Duodenal mucosa (tissue), 2 donors: ENCODE results near the gene VPS16.

Experiments used
- H3K27ac ChIP-seq: one replicate; pipeline ENCODE4 v1.7.0; 2013; ENCODE audit warnings: low read depth, low read length
- H3K27me3 ChIP-seq, 2 donors: one replicate each; pipeline ENCODE4 v1.7.0; 2013; ENCODE audit warnings: low read length in 2 of 2, control low read depth in 1 of 2; ENCODE audit not compliant: insufficient read depth in 2 of 2, control insufficient read depth in 1 of 2
- H3K36me3 ChIP-seq, 2 donors: one replicate each; pipeline ENCODE4 v1.7.0; 2013; ENCODE audit warnings: low read length in 2 of 2, control low read depth in 1 of 2; ENCODE audit not compliant: insufficient read depth in 2 of 2, control insufficient read depth in 1 of 2
- H3K4me1 ChIP-seq, 2 donors: one replicate each; pipeline ENCODE4 v1.7.0; 2013; ENCODE audit warnings: low read length in 2 of 2, control low read depth in 1 of 2; ENCODE audit not compliant: insufficient read depth in 2 of 2, control insufficient read depth in 1 of 2
- H3K4me3 ChIP-seq, 2 donors: one replicate each; pipeline ENCODE4 v1.7.0; 2013; ENCODE audit warnings: low read length in 2 of 2, low read depth in 1 of 2
- H3K9ac ChIP-seq, 2 donors: one replicate each; pipeline ENCODE4 v1.7.0; 2013; ENCODE audit warnings: low read length in 2 of 2, low read depth in 1 of 2
- H3K9me3 ChIP-seq, 2 donors: one replicate each; pipeline ENCODE4 v1.7.0; 2013; ENCODE audit warnings: low read length in 2 of 2, control low read depth in 1 of 2; ENCODE audit not compliant: control insufficient read depth in 1 of 2

VPS16 gene

DNA sequence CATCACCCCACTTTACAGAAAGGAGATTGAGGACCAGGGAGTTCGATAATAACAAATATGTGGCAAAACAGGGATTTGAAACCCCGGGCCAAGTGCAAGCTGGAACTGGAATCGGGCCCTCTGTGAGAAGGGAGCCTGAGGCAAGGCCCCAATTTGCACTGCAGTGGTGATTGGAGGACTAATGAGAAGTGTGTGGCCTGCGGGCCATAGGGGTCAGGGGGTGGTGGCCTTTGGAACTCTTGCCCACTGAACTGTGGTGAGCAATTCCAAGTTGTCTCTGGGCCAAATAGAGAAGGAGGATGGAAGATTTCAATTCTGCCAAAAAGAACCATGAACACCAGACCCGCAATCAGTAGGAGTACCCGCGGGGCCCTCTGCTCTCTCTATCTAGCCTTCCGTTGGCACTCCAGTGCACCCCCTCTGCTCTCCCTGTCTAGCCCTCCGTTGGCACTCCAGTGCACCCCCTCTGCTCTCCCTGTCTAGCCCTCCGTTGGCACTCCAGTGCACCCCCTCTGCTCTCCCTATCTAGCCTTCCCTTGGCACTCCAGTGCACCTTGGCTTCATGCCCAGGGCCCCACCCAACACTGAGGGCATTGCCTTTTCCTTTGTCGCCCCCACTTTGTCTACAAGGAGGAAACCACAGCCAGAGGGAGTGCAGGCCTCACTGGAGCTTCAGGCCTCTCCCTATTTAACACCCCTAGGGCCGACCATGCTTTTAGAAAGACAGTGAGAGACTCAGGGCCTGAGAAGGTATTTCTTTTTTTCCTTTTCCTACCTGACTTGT, 26.7 kb downstream of the VPS16 start:
- H3K4me3 ChIP-seq = no peak overlapping the region
- peaks cover 14 to 35% of the 10 kb centered on the region in 2 donors for H3K36me3 ChIP-seq
- H3K9me3 ChIP-seq = no peaks in the 10 kb centered on the region
- no peak overlapping the region for H3K27ac ChIP-seq
- H3K4me1 ChIP-seq = peaks cover 8% of the 10 kb centered on the region in 2 donors
- peaks cover 4 to 6% of the 10 kb centered on the region in 2 donors for H3K27me3 ChIP-seq
- no peak overlapping the region for H3K9ac ChIP-seq

DNA sequence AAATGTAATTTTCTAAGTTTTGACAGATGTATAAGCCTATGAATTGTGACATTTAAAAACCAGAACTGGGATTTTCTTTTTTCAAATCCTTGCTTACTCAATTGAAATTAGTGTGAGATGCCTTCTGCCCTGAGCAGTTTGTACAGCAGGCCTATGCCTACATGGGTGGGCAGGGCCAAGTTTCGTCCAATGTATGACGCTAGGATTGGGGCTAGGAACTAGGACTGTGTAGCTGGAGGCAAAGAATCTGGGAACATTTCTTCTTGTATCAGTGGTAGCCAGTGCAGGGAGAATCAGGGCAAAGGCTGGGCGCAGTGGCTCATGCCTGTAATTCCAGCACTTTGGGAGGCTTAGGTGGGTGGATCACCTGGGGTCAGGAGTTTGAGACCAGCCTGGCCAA, 28.8 kb downstream of the VPS16 start:
- no peak overlapping the region for H3K4me3 ChIP-seq
- peaks cover 9 to 21% of the 10 kb centered on the region in 2 donors for H3K4me1 ChIP-seq
- H3K9me3 ChIP-seq = no peaks in the 10 kb centered on the region
- no peak overlapping the region for H3K27ac ChIP-seq
- H3K36me3 ChIP-seq = peaks cover 14 to 21% of the 10 kb centered on the region in 2 donors
- peaks cover 4 to 6% of the 10 kb centered on the region in 2 donors for H3K27me3 ChIP-seq
- no peak overlapping the region for H3K9ac ChIP-seq

DNA sequence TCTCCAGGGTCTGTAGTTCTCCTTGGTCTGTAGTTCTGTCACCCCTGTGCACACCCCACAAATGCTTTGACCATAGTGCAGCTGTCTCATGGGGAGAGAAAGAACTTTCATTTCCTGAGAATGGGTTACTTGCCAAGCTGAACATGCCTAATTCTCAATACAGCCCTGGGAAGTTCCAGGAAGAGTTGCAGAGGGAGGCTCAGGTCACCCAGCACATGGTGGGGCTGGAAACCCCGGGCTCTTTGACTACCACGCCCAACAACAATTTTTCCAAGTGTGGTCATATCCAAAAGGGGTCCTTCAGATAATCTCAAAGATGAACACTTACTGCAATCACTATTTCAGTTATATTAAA, 30.5 kb downstream of the VPS16 start:
- Histone ChIP-seq H3K9me3 (no peaks in the 10 kb centered on the region), H3K27ac (no peak overlapping the region), H3K36me3 (peaks cover 4 to 7% of the 10 kb centered on the region in 2 donors), H3K4me3 (no peak overlapping the region), H3K4me1 (peaks cover 26 to 36% of the 10 kb centered on the region in 2 donors), H3K9ac (no peak overlapping the region), H3K27me3 (peaks cover 4 to 6% of the 10 kb centered on the region in 2 donors)

DNA sequence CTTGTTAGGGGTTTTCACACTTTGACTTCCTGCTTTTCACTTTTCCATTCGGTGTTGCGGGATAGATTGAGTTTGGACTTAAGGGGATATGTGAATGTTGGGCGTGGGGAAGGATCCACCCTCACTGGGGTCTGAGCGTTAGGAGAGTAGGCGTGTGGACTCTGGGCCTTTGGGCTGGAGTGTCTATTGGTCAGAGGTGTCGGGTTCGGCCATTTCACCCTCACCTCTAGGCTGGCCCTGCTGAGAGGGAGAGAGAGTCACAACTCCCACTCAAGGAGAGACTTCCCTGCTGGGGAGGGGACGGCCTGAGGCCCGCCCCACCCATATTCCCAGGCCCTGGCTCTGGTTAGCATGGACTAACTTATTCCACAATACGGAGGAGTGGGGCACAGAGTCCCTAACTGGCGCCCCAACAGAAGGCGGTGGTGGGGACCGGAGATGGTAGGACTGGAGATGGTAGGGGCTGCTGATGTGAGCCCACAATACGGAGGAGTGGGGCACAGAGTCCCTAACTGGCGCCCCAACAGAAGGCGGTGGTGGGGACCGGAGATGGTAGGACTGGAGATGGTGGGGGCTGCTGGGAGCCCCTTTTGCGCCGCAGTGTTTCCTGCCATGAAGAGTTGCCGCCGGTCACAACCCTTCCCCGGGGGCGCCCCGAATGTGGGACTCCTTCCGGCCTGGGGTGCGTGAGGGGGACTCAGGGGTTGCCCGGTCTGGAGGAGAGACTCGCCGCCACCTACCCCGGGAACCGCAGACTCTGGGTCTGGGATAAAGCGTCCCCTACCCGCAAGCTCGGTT, 31.3 kb downstream of the VPS16 start:
- H3K36me3 ChIP-seq = no peaks in the 10 kb centered on the region
- H3K4me1 ChIP-seq = peaks cover 28 to 36% of the 10 kb centered on the region in 2 donors
- H3K9me3 ChIP-seq = no peaks in the 10 kb centered on the region
- H3K27me3 ChIP-seq = peaks cover 4 to 6% of the 10 kb centered on the region in 2 donors
- peak overlapping the region in 1 of 2 donors; percentile 45 for H3K9ac ChIP-seq
- no peak overlapping the region for H3K27ac ChIP-seq
- peak overlapping the region; percentile 74 to 77 for H3K4me3 ChIP-seq

DNA sequence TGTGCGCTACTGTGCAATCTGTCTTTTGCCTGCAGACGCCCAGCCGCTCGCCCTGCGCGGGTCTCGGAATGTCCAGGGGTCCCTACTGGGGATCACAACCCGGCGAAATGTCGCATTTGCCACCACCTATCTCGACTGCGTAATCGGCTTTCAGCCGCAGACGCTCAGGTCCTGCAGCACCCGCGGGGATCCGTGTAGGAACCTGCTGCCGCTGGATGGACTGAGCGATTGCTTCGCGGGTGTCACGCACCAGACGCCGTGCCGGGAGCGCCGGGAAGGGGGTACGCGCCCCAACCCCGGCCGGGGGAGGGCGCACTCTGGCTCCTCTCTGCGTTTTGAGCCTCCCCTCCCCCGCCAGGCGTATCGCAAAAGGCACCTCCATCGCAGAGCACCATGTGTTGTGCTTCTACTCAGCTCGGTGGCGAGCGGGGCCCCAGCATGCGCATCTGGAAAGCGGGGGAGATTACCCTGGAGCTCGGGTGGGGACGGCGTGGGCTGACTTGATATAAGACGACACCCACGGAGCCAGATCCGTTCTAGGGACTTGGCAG, 32.0 kb downstream of the VPS16 start:
- peak overlapping the region; percentile 45 to 60 for H3K9ac ChIP-seq
- peaks cover 26 to 36% of the 10 kb centered on the region in 2 donors for H3K4me1 ChIP-seq
- no peaks in the 10 kb centered on the region for H3K9me3 ChIP-seq
- H3K27ac ChIP-seq = no peak overlapping the region
- peaks cover 4 to 6% of the 10 kb centered on the region in 2 donors for H3K27me3 ChIP-seq
- peak overlapping the region; percentile 74 to 77 for H3K4me3 ChIP-seq
- no peaks in the 10 kb centered on the region for H3K36me3 ChIP-seq

DNA sequence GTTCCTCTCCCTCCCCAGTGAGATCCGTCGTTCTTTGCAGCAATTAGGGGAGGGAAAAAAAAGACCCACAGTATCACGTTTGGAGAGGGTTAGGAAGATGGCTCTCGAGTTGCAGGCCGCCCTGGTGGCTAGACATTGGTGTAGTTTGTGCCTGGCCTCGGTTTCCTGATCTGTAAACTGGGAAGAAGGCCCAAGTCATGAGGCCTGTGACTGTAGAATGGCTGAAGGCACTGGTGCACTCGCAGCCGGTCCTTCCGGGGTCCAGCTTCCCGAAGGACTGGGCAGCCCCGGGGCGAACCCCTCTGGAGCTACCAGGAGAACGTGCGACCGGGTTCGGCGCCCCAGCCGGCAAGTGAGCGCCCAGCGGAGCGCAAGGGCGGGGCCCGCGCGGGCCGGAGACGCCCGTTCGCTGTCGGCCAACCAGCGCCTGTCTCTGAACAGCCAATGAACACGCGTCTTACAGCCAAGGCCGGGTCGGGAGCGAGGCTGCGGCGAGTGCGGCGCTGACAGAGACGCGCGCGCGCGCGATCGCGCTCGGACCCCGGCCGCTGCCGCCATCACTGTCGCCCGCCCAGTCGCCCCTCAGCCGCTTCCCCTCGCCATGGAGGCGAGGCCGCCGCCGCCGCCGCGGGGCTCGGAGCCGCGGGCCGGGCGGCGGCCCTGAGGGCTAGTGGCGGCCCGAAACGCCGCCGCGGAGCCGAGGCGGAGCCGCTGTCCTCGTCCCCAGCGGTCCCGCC, 32.6 kb downstream of the VPS16 start, which contains the start of gene PTPRA:
PTPRA (plus strand) TSS at position 472 of the 737 bp plus-strand sequence. CDS start 90,797 bp downstream, outside the sequence.
- Histone ChIP-seq H3K9ac (peak within 1 kb of the TSS; percentile 49 to 71), H3K27ac (peak within 1 kb of the TSS; percentile 30), H3K36me3 (no peaks in the 10 kb centered on the region), H3K4me3 (peak within 1 kb of the TSS; percentile 74 to 77), H3K27me3 (peaks cover 4 to 6% of the 10 kb centered on the region in 2 donors), H3K9me3 (no peaks in the 10 kb centered on the region), H3K4me1 (peaks cover 24 to 36% of the 10 kb centered on the region in 2 donors)

DNA sequence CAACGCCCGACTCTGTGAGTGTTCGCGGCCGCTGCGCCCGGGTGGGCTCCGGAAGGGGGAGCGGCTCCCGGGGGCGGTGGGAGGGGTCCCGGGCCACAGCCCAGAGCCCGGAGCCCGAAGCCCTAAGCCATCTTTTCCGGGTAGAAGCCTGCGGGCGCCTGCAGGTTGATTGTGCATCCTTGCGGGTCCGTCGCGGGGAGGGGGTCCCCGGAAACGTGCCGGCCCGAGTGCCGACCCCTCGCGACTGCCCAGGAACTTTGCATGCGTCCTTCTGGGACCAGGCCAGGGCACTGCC, 33.1 kb downstream of the VPS16 start:
- Histone ChIP-seq H3K27ac (peak overlapping the region; percentile 30), H3K4me3 (peak overlapping the region; percentile 74 to 77), H3K9ac (peak overlapping the region; percentile 49 to 71), H3K27me3 (peaks cover 4 to 6% of the 10 kb centered on the region in 2 donors), H3K9me3 (no peaks in the 10 kb centered on the region), H3K36me3 (no peaks in the 10 kb centered on the region), H3K4me1 (peaks cover 24 to 36% of the 10 kb centered on the region in 2 donors)

DNA sequence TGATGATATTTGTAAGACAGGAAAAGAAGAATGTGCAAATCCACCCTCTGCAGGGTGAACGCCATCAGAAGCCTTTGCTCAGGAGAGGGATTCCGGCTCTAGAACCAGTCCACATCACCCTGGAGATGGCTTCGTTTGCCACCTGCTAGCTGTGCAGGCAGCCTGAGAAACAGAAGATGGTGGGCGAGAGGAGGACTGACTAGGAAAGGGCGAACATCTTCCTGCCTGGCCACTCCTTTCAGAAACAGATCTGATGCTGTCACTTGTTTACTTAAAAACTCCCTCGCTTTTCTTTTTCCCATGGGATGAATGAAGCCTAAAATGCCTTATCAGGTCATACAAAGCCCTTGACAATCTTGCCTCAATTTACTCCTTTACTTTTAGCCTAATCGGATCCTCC, 33.9 kb downstream of the VPS16 start:
- no peaks in the 10 kb centered on the region for H3K36me3 ChIP-seq
- peak overlapping the region; percentile 74 to 77 for H3K4me3 ChIP-seq
- peaks cover 4 to 6% of the 10 kb centered on the region in 2 donors for H3K27me3 ChIP-seq
- peaks cover 30 to 36% of the 10 kb centered on the region in 2 donors for H3K4me1 ChIP-seq
- no peak overlapping the region for H3K27ac ChIP-seq
- H3K9me3 ChIP-seq = no peaks in the 10 kb centered on the region
- peak overlapping the region; percentile 49 to 71 for H3K9ac ChIP-seq

DNA sequence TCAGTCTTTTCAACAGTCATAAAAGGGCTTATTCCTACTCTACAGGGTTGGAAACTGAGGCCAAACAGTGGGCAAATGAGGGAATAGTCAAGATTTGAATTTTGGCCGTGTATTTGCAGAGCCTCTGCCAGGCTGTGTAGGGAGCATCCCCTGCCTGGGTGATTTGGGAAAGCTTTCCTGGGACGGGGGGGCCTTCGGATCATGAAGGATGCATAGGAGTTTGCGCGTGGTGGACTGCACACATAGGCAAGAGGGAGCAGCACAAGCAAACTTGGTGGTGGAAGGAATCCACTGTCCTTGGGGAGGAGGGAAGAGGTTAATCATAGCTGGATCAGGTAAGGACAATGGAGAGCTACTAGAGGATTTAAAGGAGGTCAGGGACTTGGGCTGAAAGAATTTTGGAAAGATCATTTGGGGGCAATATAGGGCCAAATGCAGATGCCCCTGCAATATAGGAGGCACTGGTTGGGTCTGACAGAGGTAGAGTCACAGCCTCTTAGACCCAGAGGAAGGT, 35.2 kb downstream of the VPS16 start:
- no peak overlapping the region for H3K4me3 ChIP-seq
- no peaks in the 10 kb centered on the region for H3K36me3 ChIP-seq
- no peak overlapping the region for H3K27ac ChIP-seq
- H3K27me3 ChIP-seq = peaks cover 4 to 6% of the 10 kb centered on the region in 2 donors
- no peaks in the 10 kb centered on the region for H3K9me3 ChIP-seq
- peaks cover 30 to 36% of the 10 kb centered on the region in 2 donors for H3K4me1 ChIP-seq
- no peak overlapping the region for H3K9ac ChIP-seq
